Mammary epithelial cell (primary cell): ENCODE results near the gene ALPK1.

Experiments
- EZH2 ChIP-seq: IDR thresholded peaks from 2 replicates; pipeline ENCODE4 v1.6.1; 2012; ENCODE audit warnings: low read length, inconsistent platforms, borderline replicate concordance
- TF ChIP-seq, protein P1 (sequence below), 2 donors: IDR thresholded peaks in 1 of 2; conservative IDR thresholded peaks in 1 of 2; 2 replicates each; pipeline ENCODE4 v1.5.1; 2011 to 2012; ENCODE audit warnings: inconsistent platforms in 2 of 2, low read length in 2 of 2, mild to moderate bottlenecking in 2 of 2, control low read depth in 1 of 2, low read depth in 1 of 2; ENCODE audit not compliant: insufficient read depth in 1 of 2; ENCODE audit errors: extremely low read depth in 1 of 2

DNA sequence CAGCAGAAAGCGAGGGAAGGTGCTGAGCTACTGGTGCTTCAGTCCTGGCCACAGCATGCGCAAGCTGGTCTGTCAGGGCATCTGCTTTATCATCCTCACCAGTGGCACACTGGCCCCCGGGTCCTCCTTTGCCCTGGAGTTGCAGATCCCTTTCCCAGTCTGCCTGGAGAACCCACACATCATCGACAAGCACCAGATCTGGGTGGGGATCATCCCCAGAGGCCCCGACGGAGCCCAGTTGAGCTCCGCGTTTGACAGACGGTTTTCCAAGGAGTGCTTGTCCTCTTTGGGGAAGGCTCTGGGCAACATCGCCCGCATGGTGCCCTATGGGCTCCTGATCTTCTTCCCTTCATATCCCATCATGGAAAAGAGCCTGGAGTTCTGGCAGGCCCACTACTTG, 60.3 kb downstream of the ALPK1 start:
- TF ChIP-seq, protein P1, sequence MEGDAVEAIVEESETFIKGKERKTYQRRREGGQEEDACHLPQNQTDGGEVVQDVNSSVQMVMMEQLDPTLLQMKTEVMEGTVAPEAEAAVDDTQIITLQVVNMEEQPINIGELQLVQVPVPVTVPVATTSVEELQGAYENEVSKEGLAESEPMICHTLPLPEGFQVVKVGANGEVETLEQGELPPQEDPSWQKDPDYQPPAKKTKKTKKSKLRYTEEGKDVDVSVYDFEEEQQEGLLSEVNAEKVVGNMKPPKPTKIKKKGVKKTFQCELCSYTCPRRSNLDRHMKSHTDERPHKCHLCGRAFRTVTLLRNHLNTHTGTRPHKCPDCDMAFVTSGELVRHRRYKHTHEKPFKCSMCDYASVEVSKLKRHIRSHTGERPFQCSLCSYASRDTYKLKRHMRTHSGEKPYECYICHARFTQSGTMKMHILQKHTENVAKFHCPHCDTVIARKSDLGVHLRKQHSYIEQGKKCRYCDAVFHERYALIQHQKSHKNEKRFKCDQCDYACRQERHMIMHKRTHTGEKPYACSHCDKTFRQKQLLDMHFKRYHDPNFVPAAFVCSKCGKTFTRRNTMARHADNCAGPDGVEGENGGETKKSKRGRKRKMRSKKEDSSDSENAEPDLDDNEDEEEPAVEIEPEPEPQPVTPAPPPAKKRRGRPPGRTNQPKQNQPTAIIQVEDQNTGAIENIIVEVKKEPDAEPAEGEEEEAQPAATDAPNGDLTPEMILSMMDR (conservative IDR thresholded peaks at IDR 0.05 in 1 of 2, IDR thresholded peaks at IDR 0.05 in 1 of 2; ENCODE audit: extremely low read depth in 1 of 2, insufficient read depth in 1 of 2, low read depth in 1 of 2, low read length in 2 of 2): no peak
- TF ChIP-seq EZH2: no peak
